Prostate gland (tissue), 2 donors: ENCODE measurements around the gene VOPP1. TPM values are rescaled to one million over a fixed set of nuclear protein-coding genes. Genes with fewer than 3 reads are reported as not detected.

Source experiments
- DNase-seq: peaks from one replicate; pipeline ENCODE4 v3.0.0-alpha.2; 2019; ENCODE audit warnings: low spot score
- H3K27ac ChIP-seq, 2 donors: fragments of 200-600 bp; sonication (generic); 2 replicates each; pipeline ENCODE4 v1.5.1; 2017 to 2019
- H3K27me3 ChIP-seq: fragments of 200-600 bp; sonication (generic); replicated peaks from 2 replicates; pipeline ENCODE4 v1.5.1; 2019; ENCODE audit not compliant: insufficient read depth
- H3K36me3 ChIP-seq, 2 donors: fragments of 200-600 bp; sonication (generic); 1 replicate in 1 of 2; 2 replicates in 1 of 2; pipeline versions ENCODE4 v1.5.1 to v1.8.1; 2017 to 2019
- H3K4me1 ChIP-seq: fragments of 200-600 bp; sonication (generic); replicated peaks from 2 replicates; pipeline ENCODE4 v1.5.1; 2019
- H3K4me3 ChIP-seq, 2 donors: fragments of 200-600 bp; sonication (generic); 2 replicates each; pipeline ENCODE4 v1.5.1; 2017 to 2019
- H3K9me3 ChIP-seq: fragments of 200-600 bp; sonication (generic); 2 replicates; pipeline ENCODE4 v1.5.1; 2017
- CTCF ChIP-seq, 4 experiments: fragments of 200-600 bp in 2 of 4; fragments of 450-650 bp in 2 of 4; sonication (generic) in 2 of 4; IDR thresholded peaks; 1 replicate in 3 of 4; 2 replicates in 1 of 4; pipeline ENCODE4 v1.5.1; 2016 to 2019; ENCODE audit warnings: antibody characterized with exemption in 4 of 4, mild to moderate bottlenecking in 2 of 4, moderate library complexity in 2 of 4
- POLR2A ChIP-seq: fragments of 450-650 bp; IDR thresholded peaks from one replicate; pipeline ENCODE4 v1.6.1; 2016; ENCODE audit warnings: antibody characterized with exemption, mild to moderate bottlenecking
- POLR2AphosphoS5 ChIP-seq: sonication (generic); formaldehyde crosslinking; IDR thresholded peaks from one replicate; pipeline ENCODE4 v1.6.1; 2017; ENCODE audit warnings: antibody characterized with exemption
- WGBS: methylation state at CpG from one replicate; pipeline ENCODE4 v1.1.5; 2018; 5-methylcytosine and 5-hydroxymethylcytosine counted together
- intact Hi-C: fragments of 100-400 bp; cut with DNase I; formaldehyde crosslinking; loops from one replicate; pipeline ENCODE4 v1.14.2; 2022
- total RNA-seq, 2 donors: library from RNA; depleted of rRNA; stranded (reverse); fragments of >200 nt; gene quantifications; one replicate each; pipeline ENCODE4 v1.1.0, GENCODE V29; 2016

Gene VOPP1
- total RNA-seq, 2 donors from 2014 or later: 29.4 to 46.6 TPM

- TF ChIP-seq POLR2A: no peak
- no peak for TF ChIP-seq POLR2AphosphoS5
- TF ChIP-seq CTCF (IDR thresholded peaks at IDR 0.05): no peak
- intact Hi-C loops: no loop called here
- no peak for DNase-seq
- H3K27ac ChIP-seq: no peak overlapping the region
- no peaks in the 10 kb centered on the region for H3K36me3 ChIP-seq
- no peaks in the 10 kb centered on the region for H3K27me3 ChIP-seq
- H3K4me1 ChIP-seq: peaks cover 4% of the 10 kb centered on the region
- no peaks in the 10 kb centered on the region for H3K9me3 ChIP-seq
- no peak overlapping the region for H3K4me3 ChIP-seq
- 95% methylated on average over 13 of the region's 13 CpGs for WGBS
Observed at GRCh38 chr7:55520426-55521140, 51.7 kb downstream of the VOPP1 start.

GRCh38 chr7:55518836-55519235, 53.5 kb downstream of the VOPP1 start:
- no peak for DNase-seq
- no peak overlapping the region for H3K27ac ChIP-seq
- H3K4me1 ChIP-seq: peaks cover 4% of the 10 kb centered on the region
- TF ChIP-seq POLR2AphosphoS5 (no peak), CTCF (IDR thresholded peaks at IDR 0.05) (no peak), POLR2A (no peak)
- H3K27me3 ChIP-seq: no peaks in the 10 kb centered on the region
- no peaks in the 10 kb centered on the region for H3K9me3 ChIP-seq
- intact Hi-C loops: no loop called here
- WGBS: 96% methylated on average over 8 of the region's 8 CpGs
- no peak overlapping the region for H3K4me3 ChIP-seq
- no peaks in the 10 kb centered on the region for H3K36me3 ChIP-seq

- no peaks in the 10 kb centered on the region for H3K27me3 ChIP-seq
- no peak for DNase-seq
- 93% methylated on average over 15 of the region's 15 CpGs for WGBS
- intact Hi-C loops: no loop called here
- no peaks in the 10 kb centered on the region for H3K36me3 ChIP-seq
- H3K4me1 ChIP-seq: peaks cover 4% of the 10 kb centered on the region
- no peaks in the 10 kb centered on the region for H3K9me3 ChIP-seq
- no peak for TF ChIP-seq POLR2AphosphoS5
- TF ChIP-seq CTCF (IDR thresholded peaks at IDR 0.05): no peak
- TF ChIP-seq POLR2A: no peak
- H3K4me3 ChIP-seq: no peak overlapping the region
- no peak overlapping the region for H3K27ac ChIP-seq
Observed at GRCh38 chr7:55517936-55518689, 54.2 kb downstream of the VOPP1 start.

- intact Hi-C loops: no loop called here
- WGBS: 85% methylated on average over 12 of the region's 12 CpGs
- Histone ChIP-seq H3K4me3 (no peak overlapping the region), H3K27ac (no peak overlapping the region), H3K4me1 (peaks cover 4% of the 10 kb centered on the region), H3K9me3 (no peaks in the 10 kb centered on the region), H3K27me3 (no peaks in the 10 kb centered on the region), H3K36me3 (no peaks in the 10 kb centered on the region)
- no peak for TF ChIP-seq CTCF (IDR thresholded peaks at IDR 0.05)
- no peak for DNase-seq
Observed at GRCh38 chr7:55517191-55517633, 55.1 kb downstream of the VOPP1 start.
